SK-N-SH (cell line): ENCODE results near the gene MLX.

Source experiments
- MXI1 ChIP-seq: IDR thresholded peaks from 2 replicates; pipeline ENCODE4 v1.6.1; 2012; ENCODE audit warnings: mild to moderate bottlenecking, low read depth, low read length, improper control_type of control experiment
- TF ChIP-seq, protein P1 (sequence below): fragments of 200-600 bp; sonication (generic); IDR thresholded peaks from 2 replicates; pipeline ENCODE4 v1.6.1; 2017; ENCODE audit warnings: antibody characterized with exemption, mild to moderate bottlenecking, moderate library complexity

DNA sequence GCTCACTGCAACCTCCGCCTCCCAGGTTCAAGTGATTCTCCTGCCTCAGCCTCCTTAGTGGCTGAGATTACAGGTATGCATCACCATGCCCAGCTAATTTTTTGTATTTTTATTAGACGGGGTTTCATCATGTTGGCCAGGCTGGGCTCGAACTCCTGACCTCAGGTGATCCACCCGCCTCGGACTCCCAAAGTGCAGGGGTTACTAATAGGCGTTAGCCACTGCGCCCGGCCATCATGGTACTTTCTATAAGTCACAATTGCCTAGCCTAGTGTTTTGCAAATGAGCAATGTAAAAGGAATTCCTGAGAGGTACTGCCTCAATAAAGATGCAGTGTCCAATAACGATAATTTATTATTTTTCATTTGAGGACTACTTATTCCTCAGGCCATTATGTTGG is 24.5 kb downstream of the MLX start:
- TF ChIP-seq, protein P1, sequence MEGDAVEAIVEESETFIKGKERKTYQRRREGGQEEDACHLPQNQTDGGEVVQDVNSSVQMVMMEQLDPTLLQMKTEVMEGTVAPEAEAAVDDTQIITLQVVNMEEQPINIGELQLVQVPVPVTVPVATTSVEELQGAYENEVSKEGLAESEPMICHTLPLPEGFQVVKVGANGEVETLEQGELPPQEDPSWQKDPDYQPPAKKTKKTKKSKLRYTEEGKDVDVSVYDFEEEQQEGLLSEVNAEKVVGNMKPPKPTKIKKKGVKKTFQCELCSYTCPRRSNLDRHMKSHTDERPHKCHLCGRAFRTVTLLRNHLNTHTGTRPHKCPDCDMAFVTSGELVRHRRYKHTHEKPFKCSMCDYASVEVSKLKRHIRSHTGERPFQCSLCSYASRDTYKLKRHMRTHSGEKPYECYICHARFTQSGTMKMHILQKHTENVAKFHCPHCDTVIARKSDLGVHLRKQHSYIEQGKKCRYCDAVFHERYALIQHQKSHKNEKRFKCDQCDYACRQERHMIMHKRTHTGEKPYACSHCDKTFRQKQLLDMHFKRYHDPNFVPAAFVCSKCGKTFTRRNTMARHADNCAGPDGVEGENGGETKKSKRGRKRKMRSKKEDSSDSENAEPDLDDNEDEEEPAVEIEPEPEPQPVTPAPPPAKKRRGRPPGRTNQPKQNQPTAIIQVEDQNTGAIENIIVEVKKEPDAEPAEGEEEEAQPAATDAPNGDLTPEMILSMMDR = no peak
- TF ChIP-seq MXI1 = no peak
